H1 (cell line): ENCODE results near the gene PPIF. TPM values are rescaled to one million over a fixed set of nuclear protein-coding genes. Genes with fewer than 3 reads are reported as not detected.

ENCODE experiments used
- CTCF ChIA-PET: fragments of 300-600 bp; sonication (Branson Sonifier 250); formaldehyde crosslinking; loops from one replicate; lab custom pipeline; 2021; ENCODE audit not compliant: partially characterized antibody; lab: Charles Lee
- POLR2A ChIA-PET: fragments of 300-600 bp; sonication (Branson Sonifier 250); formaldehyde crosslinking; loops from one replicate; lab custom pipeline; 2021; ENCODE audit warnings: inconsistent platforms; ENCODE audit not compliant: partially characterized antibody; lab: Charles Lee
- DNase-seq, 2 experiments: peaks; one replicate each; pipeline versions ENCODE4 v3.0.0 to v3.0.0-alpha.2; 2010 to 2022; ENCODE audit warnings: low spot score in 2 of 2, low read depth in 1 of 2, mixed read lengths in 1 of 2
- FAIRE-seq: peaks from 2 replicates; lab custom pipeline; 2011; peaks lifted over from hg19 to GRCh38; lab: Jason Lieb, UNC
- H2AFZ ChIP-seq: 2 replicates; pipeline ENCODE4 v1.8.1; 2012; ENCODE audit warnings: low read length, inconsistent platforms
- H2AK5ac ChIP-seq: 2 replicates; pipeline ENCODE4 v1.6.1; 2013; ENCODE audit warnings: low read depth, low read length
- H2BK120ac ChIP-seq: replicated peaks from 2 replicates; pipeline ENCODE3; 2013; ENCODE audit warnings: low read depth, low read length, inconsistent platforms
- H2BK12ac ChIP-seq: 2 replicates; pipeline ENCODE4 v1.6.1; 2013; ENCODE audit warnings: low read depth, low read length
- H2BK15ac ChIP-seq: 2 replicates; pipeline ENCODE4 v1.6.1; 2013; ENCODE audit warnings: low read length
- H2BK20ac ChIP-seq: 2 replicates; pipeline ENCODE4 v1.6.1; 2013; ENCODE audit warnings: low read length
- H2BK5ac ChIP-seq: 2 replicates; pipeline ENCODE4 v1.6.1; 2013; ENCODE audit warnings: low read depth, low read length
- H3K14ac ChIP-seq: 2 replicates; pipeline ENCODE4 v1.6.1; 2013; ENCODE audit warnings: inconsistent platforms; ENCODE audit not compliant: insufficient read length
- H3K18ac ChIP-seq: 2 replicates; pipeline ENCODE4 v1.6.1; 2013; ENCODE audit warnings: low read length; ENCODE audit errors: extremely low read depth
- H3K23ac ChIP-seq: 2 replicates; pipeline ENCODE4 v1.6.1; 2013; ENCODE audit warnings: inconsistent platforms; ENCODE audit not compliant: insufficient read length
- H3K23me2 ChIP-seq: 2 replicates; pipeline ENCODE4 v1.6.1; 2013; ENCODE audit warnings: low read depth, low read length
- H3K27ac ChIP-seq: 2 replicates; pipeline ENCODE4 v1.6.1; 2011; ENCODE audit warnings: low read depth, low read length, inconsistent platforms
- H3K27me3 ChIP-seq, 4 experiments: replicated peaks in 1 of 4; 1 replicate in 1 of 4; 2 replicates in 3 of 4; pipeline versions ENCODE4 v1.6.1 to v1.8.1; 2011 to 2013; ENCODE audit warnings: low read length in 3 of 4, mild to moderate bottlenecking in 3 of 4, inconsistent platforms in 2 of 4, mixed read lengths in 2 of 4, moderate library complexity in 1 of 4; ENCODE audit not compliant: control insufficient read depth in 3 of 4, insufficient read depth in 3 of 4; ENCODE audit errors: extremely low read depth in 1 of 4
- H3K36me3 ChIP-seq, 4 experiments: 2 replicates each; pipeline versions ENCODE4 v1.6.1 to v1.8.1; 2011 to 2013; ENCODE audit warnings: mild to moderate bottlenecking in 4 of 4, low read length in 3 of 4, moderate library complexity in 2 of 4, control low read depth in 1 of 4, inconsistent platforms in 1 of 4; ENCODE audit not compliant: insufficient read depth in 4 of 4, control insufficient read depth in 2 of 4
- H3K4ac ChIP-seq: replicated peaks from 2 replicates; pipeline ENCODE3; 2013; ENCODE audit warnings: low read length, low read depth, mixed read lengths, inconsistent platforms; ENCODE audit not compliant: insufficient read length
- H3K4me1 ChIP-seq, 4 experiments: replicated peaks in 1 of 4; 1 replicate in 1 of 4; 2 replicates in 3 of 4; pipeline versions ENCODE4 v1.6.1 to v1.8.1; 2011 to 2013; ENCODE audit warnings: low read length in 3 of 4, inconsistent platforms in 2 of 4, mixed read lengths in 1 of 4; ENCODE audit not compliant: insufficient read depth in 4 of 4, control insufficient read depth in 3 of 4
- H3K4me2 ChIP-seq, 2 experiments: 2 replicates each; pipeline versions ENCODE4 v1.6.1 to v1.8.1; 2011 to 2013; ENCODE audit warnings: low read depth in 2 of 2, low read length in 2 of 2, control low read depth in 1 of 2, inconsistent platforms in 1 of 2, mild to moderate bottlenecking in 1 of 2; ENCODE audit not compliant: insufficient read depth in 1 of 2
- H3K4me3 ChIP-seq, 4 experiments: fragments of 200-600, 300-600 bp in 1 of 4; sonication (generic), shearing (Covaris generic), sonication (Bioruptor Twin) in 1 of 4; 2 replicates each; pipeline versions ENCODE4 v1.5.1 to v1.8.1; 2011 to 2016; ENCODE audit warnings: low read length in 4 of 4, low read depth in 3 of 4, control low read depth in 2 of 4, inconsistent platforms in 2 of 4, mild to moderate bottlenecking in 2 of 4, mixed read lengths in 1 of 4, moderate library complexity in 1 of 4; ENCODE audit not compliant: insufficient read depth in 2 of 4; ENCODE audit errors: extremely low read depth in 1 of 4
- H3K56ac ChIP-seq: replicated peaks from 2 replicates; pipeline ENCODE3; 2013; ENCODE audit warnings: low read depth, mild to moderate bottlenecking, mixed read lengths, low read length, inconsistent platforms; ENCODE audit not compliant: insufficient read length
- H3K79me1 ChIP-seq: 2 replicates; pipeline ENCODE4 v1.6.1; 2013; ENCODE audit warnings: low read depth, low read length, control low read depth
- H3K79me2 ChIP-seq, 2 experiments: 2 replicates each; pipeline versions ENCODE4 v1.6.1 to v1.8.1; 2012 to 2013; ENCODE audit warnings: low read length in 2 of 2, mild to moderate bottlenecking in 2 of 2, inconsistent platforms in 1 of 2; ENCODE audit not compliant: insufficient read depth in 2 of 2, control insufficient read depth in 1 of 2
- H3K9ac ChIP-seq, 4 experiments: replicated peaks in 1 of 4; 1 replicate in 1 of 4; 2 replicates in 3 of 4; pipeline versions ENCODE4 v1.6.1 to v1.8.1; 2011 to 2013; ENCODE audit warnings: low read depth in 3 of 4, low read length in 3 of 4, control low read depth in 2 of 4, mild to moderate bottlenecking in 2 of 4, moderate library complexity in 2 of 4, inconsistent platforms in 1 of 4; ENCODE audit errors: extremely low read depth in 1 of 4
- H3K9me3 ChIP-seq, 2 experiments: 2 replicates each; pipeline versions ENCODE4 v1.6.1 to v1.8.1; 2012 to 2013; ENCODE audit warnings: mild to moderate bottlenecking in 2 of 2, moderate library complexity in 2 of 2, control low read depth in 1 of 2, inconsistent platforms in 1 of 2, low read depth in 1 of 2, low read length in 1 of 2, mixed read lengths in 1 of 2; ENCODE audit not compliant: insufficient read depth in 2 of 2
- H4K20me1 ChIP-seq, 2 experiments: replicated peaks in 1 of 2; 2 replicates each; pipeline versions ENCODE3 to v1.8.1; 2011 to 2013; ENCODE audit warnings: inconsistent platforms in 2 of 2, low read length in 2 of 2, mild to moderate bottlenecking in 1 of 2; ENCODE audit not compliant: insufficient read depth in 2 of 2, control insufficient read depth in 1 of 2
- H4K5ac ChIP-seq: 2 replicates; pipeline ENCODE4 v1.6.1; 2013; ENCODE audit warnings: low read length, low read depth, mixed read lengths, inconsistent platforms; ENCODE audit not compliant: insufficient read length
- H4K8ac ChIP-seq: 2 replicates; pipeline ENCODE4 v1.8.0; 2013; ENCODE audit warnings: mild to moderate bottlenecking, moderate library complexity, low read length, inconsistent platforms; ENCODE audit not compliant: insufficient read depth; ENCODE audit errors: extremely low read depth
- H4K91ac ChIP-seq: replicated peaks from 2 replicates; pipeline ENCODE3; 2013; ENCODE audit warnings: low read length, mixed read lengths, inconsistent platforms; ENCODE audit not compliant: insufficient read length
- ASH2L ChIP-seq: fragments of 200-600, 300-600 bp; sonication (generic); IDR thresholded peaks from one replicate; pipeline ENCODE4 v1.7.1; 2017; ENCODE audit warnings: low read length
- BCL11A ChIP-seq, 2 experiments: IDR thresholded peaks; one replicate each; pipeline ENCODE4 v1.6.1; 2011; ENCODE audit warnings: low read depth in 2 of 2, low read length in 2 of 2, mild to moderate bottlenecking in 2 of 2
- HDAC2 ChIP-seq, 2 experiments: fragments of 300-600 bp in 1 of 2; sonication (generic) in 1 of 2; IDR thresholded peaks; 2 replicates each; pipeline ENCODE4 v1.6.1; 2011 to 2012; ENCODE audit warnings: low read depth in 2 of 2, low read length in 2 of 2, mild to moderate bottlenecking in 2 of 2, moderate library complexity in 2 of 2, borderline replicate concordance in 1 of 2, inconsistent platforms in 1 of 2
- KDM4A ChIP-seq: IDR thresholded peaks from one replicate; pipeline ENCODE4 v1.7.1; 2012; ENCODE audit warnings: low read depth, mild to moderate bottlenecking, moderate library complexity, low read length, inconsistent platforms; ENCODE audit not compliant: severe bottlenecking
- KDM5A ChIP-seq: fragments of 200-600 bp; IDR thresholded peaks from 2 replicates; pipeline ENCODE4 v1.7.1; 2012; ENCODE audit warnings: mild to moderate bottlenecking, low read length, inconsistent platforms, mixed read lengths
- POLR2A ChIP-seq, 2 experiments: IDR thresholded peaks; 1 replicate in 1 of 2; 2 replicates in 1 of 2; pipeline ENCODE4 v1.6.1; 2011; ENCODE audit warnings: low read depth in 2 of 2, low read length in 2 of 2, mild to moderate bottlenecking in 2 of 2; ENCODE audit errors: control extremely low read depth in 1 of 2
- WGBS, 2 experiments: shearing (Covaris generic) in 1 of 2; methylation state at CpG; one replicate each; pipeline versions ENCODE4 v1.1.6 to v1.1.7; 2013 to 2015; ENCODE audit warnings: low lambda C conversion rate in 2 of 2, mixed read lengths in 2 of 2, inconsistent platforms in 1 of 2, low coverage in 1 of 2, missing lambda C conversion rate in 1 of 2; ENCODE audit not compliant: insufficient replicate concordance in 2 of 2, insufficient coverage in 1 of 2, insufficient read length in 1 of 2; ENCODE audit errors: extremely low coverage in 1 of 2, missing lambda C conversion rate in 1 of 2; 5-methylcytosine and 5-hydroxymethylcytosine counted together
- polyA plus RNA-seq, 7 experiments: library from polyadenylated mRNA; depleted of rRNA in 3 of 7; stranded (reverse) in 5 of 7; unstranded in 2 of 7; fragments of >200 nt in 5 of 7; fragments of 200-250 nt in 2 of 7; gene quantifications; 1 replicate in 5 of 7; 2 replicates in 1 of 7; 4 replicates in 1 of 7; pipeline versions ENCODE4 v1.2.1 to v1.2.3, GENCODE V29; 2011 to 2013; ENCODE audit warnings: missing spikeins in 2 of 7, mixed read lengths in 2 of 7
- total RNA-seq: library from RNA; stranded (reverse); fragmentation: NEBNext Ultra II Directional; extraction: Animal tissue kit (Norgen Biotek cat#: 25700); gene quantifications from 2 replicates; pipeline ENCODE4 v1.2.1, GENCODE V29; 2021
- TF ChIP-seq, protein P1 (sequence below), 3 experiments: IDR thresholded peaks; 1 replicate in 2 of 3; 2 replicates in 1 of 3; pipeline versions ENCODE4 v1.5.1 to v1.6.1; 2011; ENCODE audit warnings: low read length in 3 of 3, mild to moderate bottlenecking in 3 of 3, inconsistent platforms in 2 of 3, low read depth in 1 of 3, moderate library complexity in 1 of 3; ENCODE audit not compliant: insufficient read depth in 1 of 3; ENCODE audit errors: control extremely low read depth in 1 of 3
- TF ChIP-seq, protein P2 (sequence below): IDR thresholded peaks from 2 replicates; pipeline ENCODE4 v1.6.1; 2011; ENCODE audit warnings: low read length, improper control_type of control experiment

PPIF gene
- total and polyA plus RNA-seq, 2 of the 8 experiments (the other 6 are each of a cell fraction or from before 2014, with no cell fraction given) = 70.2 to 77.6 TPM

DNA sequence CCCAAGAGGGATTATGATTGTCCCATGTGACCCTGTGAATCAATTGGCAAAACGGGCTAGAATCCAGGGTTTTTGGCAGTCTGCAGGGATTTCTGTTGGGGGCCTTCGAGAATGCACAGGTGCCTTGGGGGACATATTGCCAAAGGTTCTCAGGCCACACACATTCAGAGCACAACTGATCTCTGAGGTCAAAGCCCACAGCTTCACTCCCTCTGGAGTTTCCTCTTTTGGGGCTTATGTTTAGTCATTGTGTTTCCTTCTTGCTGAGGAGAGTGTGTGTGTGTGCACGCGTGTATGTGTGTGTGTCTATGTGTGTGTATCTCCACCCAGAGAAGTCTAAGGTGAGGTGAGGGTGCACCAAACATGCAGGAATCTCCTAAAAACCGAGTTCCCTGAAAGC, 8.8 kb downstream of the PPIF start:
- H4K5ac ChIP-seq = no peak overlapping the region
- H2BK20ac ChIP-seq = no peak overlapping the region
- H3K14ac ChIP-seq = no peak overlapping the region
- no peak overlapping the region for H2BK5ac ChIP-seq
- no peak overlapping the region for H2AFZ ChIP-seq
- no peaks in the 10 kb centered on the region for H3K27me3 ChIP-seq
- POLR2A ChIA-PET = interaction anchor here (1.0 kb wide), 1 partner anchor 10 kb away, joined by 3 read pairs; no protein-coding TSS in a partner anchor
- no peak for FAIRE-seq
- no peak overlapping the region for H4K91ac ChIP-seq
- H3K23me2 ChIP-seq = no peaks in the 10 kb centered on the region
- no peak overlapping the region for H2AK5ac ChIP-seq
- H3K9ac ChIP-seq = no peak overlapping the region
- H4K20me1 ChIP-seq = peaks cover 0 to 8% of the 10 kb centered on the region in 2 experiments
- H2BK120ac ChIP-seq = no peak overlapping the region
- H3K4me3 ChIP-seq = no peak overlapping the region
- H3K36me3 ChIP-seq = peaks cover 14 to 43% (median 35%) of the 10 kb centered on the region in 4 experiments
- no peak overlapping the region for H3K4ac ChIP-seq
- no peak overlapping the region for H2BK15ac ChIP-seq
- no peak overlapping the region for H3K18ac ChIP-seq
- H3K79me2 ChIP-seq = no peaks in the 10 kb centered on the region
- H3K4me1 ChIP-seq = no peaks in the 10 kb centered on the region; a peak in 1 of 7 replicates
- H3K9me3 ChIP-seq = no peaks in the 10 kb centered on the region; a peak in 1 of 4 replicates
- H3K56ac ChIP-seq = no peak overlapping the region
- peak in 1 of 2 experiments; percentile 27 for DNase-seq
- H4K8ac ChIP-seq = no peak overlapping the region
- CTCF ChIA-PET = interaction anchor here (0.7 to 6.0 kb wide), 3 partner anchors 10 to 58 kb away, joined by 4 to 50 read pairs (median 6); partner anchors contain the start of gene PPIF
- no peak overlapping the region for H3K23ac ChIP-seq
- H3K27ac ChIP-seq = no peak overlapping the region
- H3K79me1 ChIP-seq = peaks cover 2% of the 10 kb centered on the region; the same call in 1 of the 2 replicates
- H3K4me2 ChIP-seq = no peak overlapping the region
- no peak overlapping the region for H2BK12ac ChIP-seq
- 88% methylated on average over 5 of the region's 5 CpGs; no CpG with 5 or more reads in 1 of the 2 experiments for WGBS, 2 experiments
- TF ChIP-seq KDM5A = no peak
- no peak for TF ChIP-seq ASH2L
- no peak for TF ChIP-seq KDM4A
- TF ChIP-seq BCL11A (IDR thresholded peaks at IDR 0.05; ENCODE audit: low read depth in 2 of 2, low read length in 2 of 2) = no peak
- TF ChIP-seq, protein P1, sequence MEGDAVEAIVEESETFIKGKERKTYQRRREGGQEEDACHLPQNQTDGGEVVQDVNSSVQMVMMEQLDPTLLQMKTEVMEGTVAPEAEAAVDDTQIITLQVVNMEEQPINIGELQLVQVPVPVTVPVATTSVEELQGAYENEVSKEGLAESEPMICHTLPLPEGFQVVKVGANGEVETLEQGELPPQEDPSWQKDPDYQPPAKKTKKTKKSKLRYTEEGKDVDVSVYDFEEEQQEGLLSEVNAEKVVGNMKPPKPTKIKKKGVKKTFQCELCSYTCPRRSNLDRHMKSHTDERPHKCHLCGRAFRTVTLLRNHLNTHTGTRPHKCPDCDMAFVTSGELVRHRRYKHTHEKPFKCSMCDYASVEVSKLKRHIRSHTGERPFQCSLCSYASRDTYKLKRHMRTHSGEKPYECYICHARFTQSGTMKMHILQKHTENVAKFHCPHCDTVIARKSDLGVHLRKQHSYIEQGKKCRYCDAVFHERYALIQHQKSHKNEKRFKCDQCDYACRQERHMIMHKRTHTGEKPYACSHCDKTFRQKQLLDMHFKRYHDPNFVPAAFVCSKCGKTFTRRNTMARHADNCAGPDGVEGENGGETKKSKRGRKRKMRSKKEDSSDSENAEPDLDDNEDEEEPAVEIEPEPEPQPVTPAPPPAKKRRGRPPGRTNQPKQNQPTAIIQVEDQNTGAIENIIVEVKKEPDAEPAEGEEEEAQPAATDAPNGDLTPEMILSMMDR (IDR thresholded peaks at IDR 0.05; ENCODE audit: control extremely low read depth in 1 of 3, insufficient read depth in 1 of 3, low read depth in 1 of 3, low read length in 3 of 3) = no peak
- TF ChIP-seq, protein P2, sequence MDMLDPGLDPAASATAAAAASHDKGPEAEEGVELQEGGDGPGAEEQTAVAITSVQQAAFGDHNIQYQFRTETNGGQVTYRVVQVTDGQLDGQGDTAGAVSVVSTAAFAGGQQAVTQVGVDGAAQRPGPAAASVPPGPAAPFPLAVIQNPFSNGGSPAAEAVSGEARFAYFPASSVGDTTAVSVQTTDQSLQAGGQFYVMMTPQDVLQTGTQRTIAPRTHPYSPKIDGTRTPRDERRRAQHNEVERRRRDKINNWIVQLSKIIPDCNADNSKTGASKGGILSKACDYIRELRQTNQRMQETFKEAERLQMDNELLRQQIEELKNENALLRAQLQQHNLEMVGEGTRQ = no peak
- no peak for TF ChIP-seq HDAC2 (IDR thresholded peaks at IDR 0.05; ENCODE audit: borderline replicate concordance in 1 of 2, low read depth in 2 of 2, low read length in 2 of 2)
- no peak for TF ChIP-seq POLR2A (IDR thresholded peaks at IDR 0.05; ENCODE audit: control extremely low read depth in 1 of 2, low read depth in 2 of 2, low read length in 2 of 2)
